IMR-90 (cell line): ENCODE measurements around the gene OR2L2. TPM values are rescaled to one million over a fixed set of nuclear protein-coding genes. Genes with fewer than 3 reads are reported as not detected.
A peak's percentile ranks its signal among the peaks of the same experiment; 100 is the strongest.
"Not testable (repeated sequence)": the region's sequence is repeated elsewhere in the genome, so short reads cannot be mapped to it uniquely, and the experiment has no call there.

Experiments used
- ATAC-seq: fragments of 200-7000 bp; cut with Tn5 transposase; 2 replicates; pipeline ENCODE4 v1.9.1; 2020; ENCODE audit warnings: low read depth, mild to moderate bottlenecking, moderate library complexity
- BruUV-seq: library from RNA; stranded (reverse); fragments of 400-500 nt; replicated peaks from 2 replicates; lab custom pipeline; 2021; lab: Mats Ljungman, UMichigan
- CTCF ChIA-PET: fragments of 300-600 bp; formaldehyde crosslinking; extraction: SDS; loops from one replicate; lab custom pipeline; 2021; ENCODE audit warnings: antibody characterized with exemption; lab: Yijun Ruan, JAX
- POLR2A ChIA-PET: fragments of 300-600 bp; sonication (Branson Sonifier 250); formaldehyde crosslinking; loops from one replicate; lab custom pipeline; 2022; ENCODE audit warnings: antibody characterized with exemption; ENCODE audit not compliant: unreplicated experiment; lab: Charles Lee
- DNase-seq: peaks from one replicate; pipeline ENCODE4 v3.0.0; 2013
- H2AFZ ChIP-seq: replicated peaks from 2 replicates; pipeline ENCODE3; 2013; ENCODE audit warnings: low read length, mild to moderate bottlenecking; ENCODE audit not compliant: poor library complexity
- H2AK5ac ChIP-seq: 2 replicates; pipeline ENCODE4 v1.6.1; 2013; ENCODE audit warnings: low read depth, low read length, inconsistent platforms
- H2AK9ac ChIP-seq: replicated peaks from 2 replicates; pipeline ENCODE3; 2013; ENCODE audit warnings: mild to moderate bottlenecking, low read depth, low read length, moderate library complexity; ENCODE audit not compliant: poor library complexity
- H2BK120ac ChIP-seq: 2 replicates; pipeline ENCODE4 v1.6.1; 2013; ENCODE audit warnings: low read depth, low read length, inconsistent platforms
- H2BK15ac ChIP-seq: 3 replicates; pipeline ENCODE4 v1.6.1; 2013; ENCODE audit warnings: low read depth, low read length, inconsistent platforms
- H2BK20ac ChIP-seq: 2 replicates; pipeline ENCODE4 v1.6.1; 2013; ENCODE audit warnings: low read depth, mild to moderate bottlenecking, inconsistent platforms, low read length, moderate library complexity
- H2BK5ac ChIP-seq: 2 replicates; pipeline ENCODE4 v1.6.1; 2013; ENCODE audit warnings: mild to moderate bottlenecking, low read depth, low read length, inconsistent platforms; ENCODE audit not compliant: poor library complexity, severe bottlenecking
- H3K14ac ChIP-seq: replicated peaks from 2 replicates; pipeline ENCODE4 v1.6.1; 2013; ENCODE audit warnings: low read depth, low read length, inconsistent platforms
- H3K18ac ChIP-seq: 2 replicates; pipeline ENCODE4 v1.6.1; 2013; ENCODE audit warnings: low read depth, low read length, control low read depth
- H3K23ac ChIP-seq: 2 replicates; pipeline ENCODE4 v1.6.1; 2013; ENCODE audit warnings: low read depth, low read length, inconsistent platforms
- H3K27ac ChIP-seq: 2 replicates; pipeline ENCODE4 v1.5.1; 2013; ENCODE audit warnings: mild to moderate bottlenecking, control low read depth, low read length; ENCODE audit not compliant: insufficient read depth
- H3K27me3 ChIP-seq: 2 replicates; pipeline ENCODE4 v1.6.1; 2013; ENCODE audit warnings: low read length; ENCODE audit not compliant: control insufficient read depth, insufficient read depth
- H3K36me3 ChIP-seq: 2 replicates; pipeline ENCODE4 v1.6.1; 2013; ENCODE audit warnings: low read length, mixed read lengths; ENCODE audit not compliant: control insufficient read depth, insufficient read depth
- H3K4ac ChIP-seq: 2 replicates; pipeline ENCODE4 v1.6.1; 2013; ENCODE audit warnings: low read depth, low read length, inconsistent platforms
- H3K4me1 ChIP-seq: 2 replicates; pipeline ENCODE4 v1.6.1; 2013; ENCODE audit warnings: low read length, mixed read lengths; ENCODE audit not compliant: control insufficient read depth, insufficient read depth
- H3K4me2 ChIP-seq: 2 replicates; pipeline ENCODE4 v1.6.1; 2013; ENCODE audit warnings: low read depth, mild to moderate bottlenecking, control low read depth, low read length, moderate library complexity
- H3K4me3 ChIP-seq: 2 replicates; pipeline ENCODE4 v1.5.1; 2013; ENCODE audit warnings: low read depth, mild to moderate bottlenecking, control low read depth, low read length, moderate library complexity; ENCODE audit not compliant: insufficient read depth
- H3K56ac ChIP-seq: 2 replicates; pipeline ENCODE4 v1.6.1; 2013; ENCODE audit warnings: low read length, inconsistent platforms; ENCODE audit not compliant: insufficient read depth; ENCODE audit errors: extremely low read depth
- H3K79me1 ChIP-seq, 2 experiments: 2 replicates each; pipeline ENCODE4 v1.6.1; 2013; ENCODE audit warnings: low read length in 2 of 2, inconsistent platforms in 1 of 2, low read depth in 1 of 2
- H3K9ac ChIP-seq: 2 replicates; pipeline ENCODE4 v1.6.1; 2013; ENCODE audit warnings: low read depth, low read length, control low read depth
- H3K9me1 ChIP-seq: 2 replicates; pipeline ENCODE4 v1.6.1; 2013; ENCODE audit warnings: low read length, inconsistent platforms; ENCODE audit not compliant: insufficient read depth
- H3K9me3 ChIP-seq: 2 replicates; pipeline ENCODE4 v1.6.1; 2013; ENCODE audit warnings: low read length; ENCODE audit not compliant: control insufficient read depth, insufficient read depth
- H4K20me1 ChIP-seq: 2 replicates; pipeline ENCODE4 v1.6.1; 2013; ENCODE audit warnings: low read length, inconsistent platforms; ENCODE audit not compliant: insufficient read depth
- H4K5ac ChIP-seq: 2 replicates; pipeline ENCODE4 v1.6.1; 2013; ENCODE audit warnings: mild to moderate bottlenecking, low read depth, low read length, control low read depth
- H4K8ac ChIP-seq, 2 experiments: 2 replicates each; pipeline ENCODE4 v1.6.1; 2013; ENCODE audit warnings: low read depth in 2 of 2, low read length in 2 of 2, control low read depth in 1 of 2, inconsistent platforms in 1 of 2
- H4K91ac ChIP-seq: 2 replicates; pipeline ENCODE4 v1.6.1; 2013; ENCODE audit warnings: low read depth, low read length, inconsistent platforms; ENCODE audit not compliant: insufficient read depth
- BHLHE40 ChIP-seq: fragments of 150-350 bp; IDR thresholded peaks from 2 replicates; pipeline ENCODE4 v1.6.1; 2016; ENCODE audit warnings: mild to moderate bottlenecking, low read depth, low read length
- CEBPB ChIP-seq: IDR thresholded peaks from 2 replicates; pipeline ENCODE4 v1.6.1; 2012; ENCODE audit warnings: low read depth, low read length, improper control_type of control experiment
- ELK1 ChIP-seq: fragments of 150-350 bp; IDR thresholded peaks from 2 replicates; pipeline ENCODE4 v1.6.1; 2016; ENCODE audit warnings: low read depth, mild to moderate bottlenecking, low read length, moderate library complexity, borderline replicate concordance
- MAFK ChIP-seq: IDR thresholded peaks from 2 replicates; pipeline ENCODE4 v1.6.1; 2012; ENCODE audit warnings: low read depth, low read length, improper control_type of control experiment
- NFE2L2 ChIP-seq: fragments of 150-350 bp; IDR thresholded peaks from 2 replicates; pipeline ENCODE4 v1.6.1; 2016; ENCODE audit warnings: low read depth, mild to moderate bottlenecking, low read length
- RFX5 ChIP-seq: IDR thresholded peaks from 2 replicates; pipeline ENCODE4 v1.8.0; 2012; ENCODE audit warnings: low read depth, mild to moderate bottlenecking, low read length, moderate library complexity
- WGBS, 2 experiments: methylation state at CpG; one replicate each; pipeline versions ENCODE4 v1.1.5 to v1.1.7; 2013; ENCODE audit warnings: missing lambda C conversion rate in 2 of 2; ENCODE audit not compliant: insufficient read length in 1 of 2; ENCODE audit errors: extremely low coverage in 2 of 2; 5-methylcytosine and 5-hydroxymethylcytosine counted together
- dilution Hi-C: fragments of 300-500 bp; cut with HindIII; formaldehyde crosslinking; loops from one replicate; pipeline ENCODE4 v1.14.3; 2018; ENCODE audit warnings: low sequenced_read_pairs; ENCODE audit not compliant: unreplicated experiment
- in situ Hi-C: fragments of 300-500 bp; cut with MboI; formaldehyde crosslinking; loops from 3 replicates; pipeline ENCODE4 v1.14.3; 2019; ENCODE audit warnings: low sequenced_read_pairs, inconsistent platforms, mixed read lengths
- intact Hi-C: fragments of 100-400 bp; cut with micrococcal nuclease; formaldehyde crosslinking; loops from 2 replicates; pipeline ENCODE4 v1.10.0; 2022
- polyA plus RNA-seq, 3 experiments: library from polyadenylated mRNA; depleted of rRNA; stranded (reverse); fragments of >200 nt; gene quantifications; 2 replicates each; pipeline ENCODE4 v1.2.3, GENCODE V29; 2012; ENCODE audit warnings: low replicate concordance in 1 of 3
- total RNA-seq: library from RNA; depleted of rRNA; stranded (reverse); fragments of >200 nt; gene quantifications from 2 replicates; pipeline ENCODE4 v1.2.3, GENCODE V29; 2012

OR2L2 gene
- total and polyA plus RNA-seq, 2 of the 4 experiments (the other 2 are of a cell fraction) = not detected

- POLR2A ChIA-PET = no interaction called here
- BruUV-seq = no TSS peak
These were observed 35.7 kb downstream of the OR2L2 start for GRCh38 chr1:248065604-248066003.

GRCh38 chr1:248083864-248084263, 54.0 kb downstream of the OR2L2 start:
- ATAC-seq, BruUV-seq: not testable (repeated sequence)

More at GRCh38 chr1:248065604-248066003, 35.7 kb downstream of the OR2L2 start:
- no peak for DNase-seq
- TF ChIP-seq CEBPB (no peak), MAFK (peak; percentile 99), NFE2L2 (no peak), RFX5 (no peak), ELK1 (no peak), BHLHE40 (no peak)
- Histone ChIP-seq H3K27ac (no peak overlapping the region), H3K4me3 (no peak overlapping the region), H3K9me3 (peaks cover 4% of the 10 kb centered on the region), H3K4ac (no peak overlapping the region), H3K56ac (no peak overlapping the region), H2AK5ac (no peak overlapping the region), H3K14ac (no peak overlapping the region), H3K9me1 (no peaks in the 10 kb centered on the region), H4K20me1 (no peaks in the 10 kb centered on the region), H2BK120ac (no peak overlapping the region), H3K18ac (no peak overlapping the region), H3K23ac (no peak overlapping the region), H3K9ac (no peak overlapping the region), H4K8ac (no peak overlapping the region), H3K36me3 (no peaks in the 10 kb centered on the region), H2AFZ (no peak overlapping the region), H4K91ac (no peak overlapping the region), H2BK5ac (no peak overlapping the region), H2BK15ac (no peak overlapping the region), H4K5ac (no peak overlapping the region), H2BK20ac (no peak overlapping the region), H3K4me1 (no peaks in the 10 kb centered on the region), H2AK9ac (no peak overlapping the region), H3K4me2 (no peak overlapping the region), H3K79me1 (no peaks in the 10 kb centered on the region), H3K27me3 (no peaks in the 10 kb centered on the region)
- CTCF ChIA-PET = no interaction called here
- WGBS, 2 experiments = no CpG with 5 or more reads among the region's 3 CpGs
- in situ Hi-C loops = no loop called here
- dilution Hi-C loops = no loop called here
- no peak for ATAC-seq
- intact Hi-C loops = no loop called here

More at GRCh38 chr1:248083864-248084263, 54.0 kb downstream of the OR2L2 start:
- H3K27ac ChIP-seq, H3K4ac ChIP-seq, H3K27me3 ChIP-seq, H2BK120ac ChIP-seq, H2BK15ac ChIP-seq, H3K23ac ChIP-seq, H2BK5ac ChIP-seq, H3K4me2 ChIP-seq, H3K9me3 ChIP-seq, H4K20me1 ChIP-seq, H4K8ac ChIP-seq, H3K4me3 ChIP-seq, H4K91ac ChIP-seq, in situ Hi-C loops, H2AK5ac ChIP-seq, dilution Hi-C loops, POLR2A ChIA-PET, H3K9ac ChIP-seq, H3K56ac ChIP-seq, H3K4me1 ChIP-seq, H3K79me1 ChIP-seq, H3K36me3 ChIP-seq, H2BK20ac ChIP-seq, CTCF ChIA-PET, H3K14ac ChIP-seq, H3K18ac ChIP-seq, DNase-seq, intact Hi-C loops, H4K5ac ChIP-seq, H2AFZ ChIP-seq, H2AK9ac ChIP-seq, H3K9me1 ChIP-seq: not testable (repeated sequence)
- WGBS, 2 experiments = no CpG with 5 or more reads among the region's 17 CpGs
